Smooth muscle cell (in vitro differentiated cells): ENCODE data around the gene AGRP. TPM values are rescaled to one million over a fixed set of nuclear protein-coding genes. Genes with fewer than 3 reads are reported as not detected.

ENCODE experiments used
- DNase-seq: peaks from one replicate; lab custom pipeline; 2025; ENCODE audit not compliant: unreplicated experiment; lab: John Stamatoyannopoulos, UW
- H2AFZ ChIP-seq: fragments of 200-600 bp; sonication (generic); 2 replicates; pipeline ENCODE4 v1.6.0; 2016; ENCODE audit warnings: antibody characterized with exemption, low read depth, mild to moderate bottlenecking
- H3F3A ChIP-seq: fragments of 200-600 bp; sonication (generic); 2 replicates; pipeline ENCODE4 v1.6.0; 2017; ENCODE audit warnings: antibody characterized with exemption, low read depth
- H3K27ac ChIP-seq: fragments of 200-600 bp; sonication (generic); 2 replicates; pipeline ENCODE4 v1.5.1; 2016; ENCODE audit warnings: low read depth, mild to moderate bottlenecking
- H3K27me3 ChIP-seq: fragments of 200-600 bp; sonication (generic); 2 replicates; pipeline ENCODE4 v1.6.1; 2016; ENCODE audit warnings: low read depth, mild to moderate bottlenecking
- H3K36me3 ChIP-seq: fragments of 200-600 bp; sonication (generic); 2 replicates; pipeline ENCODE4 v1.5.1; 2016; ENCODE audit warnings: low read depth
- H3K4me1 ChIP-seq: fragments of 200-600 bp; sonication (generic); 2 replicates; pipeline ENCODE4 v1.5.1; 2016; ENCODE audit warnings: low read depth
- H3K4me2 ChIP-seq: fragments of 200-600 bp; sonication (generic); 2 replicates; pipeline ENCODE4 v1.6.0; 2016; ENCODE audit warnings: mild to moderate bottlenecking
- H3K4me3 ChIP-seq: fragments of 200-600 bp; sonication (generic); 2 replicates; pipeline ENCODE4 v1.5.1; 2016; ENCODE audit warnings: mild to moderate bottlenecking
- H3K79me2 ChIP-seq: fragments of 200-600 bp; sonication (generic); 2 replicates; pipeline ENCODE4 v1.6.0; 2016; ENCODE audit warnings: low read depth, mild to moderate bottlenecking
- H3K9ac ChIP-seq: fragments of 200-600 bp; sonication (generic); 2 replicates; pipeline ENCODE4 v1.6.0; 2016; ENCODE audit warnings: low read depth
- H3K9me3 ChIP-seq: fragments of 200-600 bp; sonication (generic); replicated peaks from 2 replicates; pipeline ENCODE4 v1.5.1; 2016; ENCODE audit warnings: low read depth
- H4K20me1 ChIP-seq: fragments of 200-600 bp; sonication (generic); 2 replicates; pipeline ENCODE4 v1.6.0; 2016; ENCODE audit warnings: low read depth
- WGBS: methylation state at CpG from one replicate; pipeline ENCODE4 v1.1.7; 2016; ENCODE audit warnings: low lambda C conversion rate; 5-methylcytosine and 5-hydroxymethylcytosine counted together
- polyA plus RNA-seq: library from polyadenylated mRNA; unstranded; fragments of >200 nt; fragmentation: Nextera tagmentation; extraction: Ambion mirVana; gene quantifications from 2 replicates; pipeline ENCODE4 v1.2.1, GENCODE V29; 2016
- total RNA-seq: library from RNA; depleted of rRNA; stranded (reverse); fragments of >200 nt; gene quantifications from 2 replicates; pipeline ENCODE4 v1.2.3, GENCODE V29; 2014
- TF ChIP-seq, protein P1 (sequence below): fragments of 200-600 bp; sonication (generic); IDR thresholded peaks from 2 replicates; pipeline ENCODE4 v1.5.1; 2017; ENCODE audit warnings: borderline replicate concordance, mild to moderate bottlenecking, antibody characterized with exemption; ENCODE audit not compliant: insufficient read depth, poor library complexity, severe bottlenecking

Gene AGRP
- total and polyA plus RNA-seq, 2 experiments from 2014 or later = not detected

DNA sequence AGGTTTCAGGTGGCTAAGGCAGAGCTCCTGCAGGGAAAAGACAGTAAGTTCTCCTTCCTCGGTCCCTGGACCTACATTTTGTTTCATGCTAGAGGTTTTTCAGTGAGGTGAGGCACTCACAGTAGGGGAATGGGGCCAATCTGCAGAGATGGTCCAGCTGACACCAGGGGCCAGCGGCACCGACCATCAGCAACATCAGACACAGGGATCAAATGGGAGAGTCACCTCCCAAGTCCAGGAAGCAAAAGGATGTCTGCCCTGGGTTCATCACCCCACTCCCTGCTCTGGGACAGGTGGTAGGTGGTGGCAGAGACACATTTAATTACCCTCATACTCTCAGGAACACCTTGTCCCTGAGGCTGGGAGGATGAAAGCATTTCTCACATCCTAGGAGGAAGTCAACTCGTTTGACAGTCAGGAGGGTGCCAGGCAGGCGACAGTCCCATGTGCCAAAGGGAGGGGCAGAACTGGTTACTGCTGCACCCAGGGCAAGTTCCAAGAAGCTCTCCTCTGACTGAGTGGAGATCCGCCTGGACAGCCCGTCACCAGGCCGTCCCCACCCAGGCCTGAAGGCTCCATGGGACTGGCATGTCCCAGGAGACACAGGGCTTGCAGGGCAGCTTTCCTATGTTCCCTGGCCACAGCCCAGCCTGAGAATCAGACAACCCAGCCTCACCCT is 21.6 kb downstream of the AGRP start:
- no peak for DNase-seq
- Histone ChIP-seq H3K79me2 (peaks cover 23% of the 10 kb centered on the region), H3K27me3 (no peaks in the 10 kb centered on the region), H3F3A (no peaks in the 10 kb centered on the region), H3K4me3 (no peak overlapping the region), H2AFZ (no peak overlapping the region), H3K36me3 (no peaks in the 10 kb centered on the region), H3K4me1 (no peaks in the 10 kb centered on the region), H4K20me1 (peaks cover 99% of the 10 kb centered on the region), H3K27ac (no peak overlapping the region), H3K9me3 (no peaks in the 10 kb centered on the region), H3K9ac (no peak overlapping the region), H3K4me2 (no peak overlapping the region)
- TF ChIP-seq, protein P1, sequence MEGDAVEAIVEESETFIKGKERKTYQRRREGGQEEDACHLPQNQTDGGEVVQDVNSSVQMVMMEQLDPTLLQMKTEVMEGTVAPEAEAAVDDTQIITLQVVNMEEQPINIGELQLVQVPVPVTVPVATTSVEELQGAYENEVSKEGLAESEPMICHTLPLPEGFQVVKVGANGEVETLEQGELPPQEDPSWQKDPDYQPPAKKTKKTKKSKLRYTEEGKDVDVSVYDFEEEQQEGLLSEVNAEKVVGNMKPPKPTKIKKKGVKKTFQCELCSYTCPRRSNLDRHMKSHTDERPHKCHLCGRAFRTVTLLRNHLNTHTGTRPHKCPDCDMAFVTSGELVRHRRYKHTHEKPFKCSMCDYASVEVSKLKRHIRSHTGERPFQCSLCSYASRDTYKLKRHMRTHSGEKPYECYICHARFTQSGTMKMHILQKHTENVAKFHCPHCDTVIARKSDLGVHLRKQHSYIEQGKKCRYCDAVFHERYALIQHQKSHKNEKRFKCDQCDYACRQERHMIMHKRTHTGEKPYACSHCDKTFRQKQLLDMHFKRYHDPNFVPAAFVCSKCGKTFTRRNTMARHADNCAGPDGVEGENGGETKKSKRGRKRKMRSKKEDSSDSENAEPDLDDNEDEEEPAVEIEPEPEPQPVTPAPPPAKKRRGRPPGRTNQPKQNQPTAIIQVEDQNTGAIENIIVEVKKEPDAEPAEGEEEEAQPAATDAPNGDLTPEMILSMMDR = no peak
- 95% methylated on average over 8 of the region's 8 CpGs for WGBS

- DNase-seq = no peak
- Histone ChIP-seq H3K4me3 (no peak overlapping the region), H3F3A (no peaks in the 10 kb centered on the region), H3K27me3 (no peaks in the 10 kb centered on the region), H3K9me3 (no peaks in the 10 kb centered on the region), H2AFZ (no peak overlapping the region), H3K4me2 (no peak overlapping the region), H4K20me1 (peaks cover 99% of the 10 kb centered on the region), H3K27ac (no peak overlapping the region), H3K9ac (no peak overlapping the region), H3K4me1 (no peaks in the 10 kb centered on the region), H3K36me3 (no peaks in the 10 kb centered on the region), H3K79me2 (peaks cover 23% of the 10 kb centered on the region)
- TF ChIP-seq, protein P1 = no peak
- WGBS = 100% methylated on average over 2 of the region's 2 CpGs
Measured at GRCh38 chr16:67460961-67461360, 22.4 kb downstream of the AGRP start.

GRCh38 chr16:67460168-67460567 is 23.2 kb downstream of the AGRP start:
- Histone ChIP-seq H3F3A (no peaks in the 10 kb centered on the region), H3K9ac (no peak overlapping the region), H2AFZ (no peak overlapping the region), H3K79me2 (peaks cover 23% of the 10 kb centered on the region), H3K4me1 (no peaks in the 10 kb centered on the region), H3K27ac (no peak overlapping the region), H3K4me3 (no peak overlapping the region), H3K9me3 (no peaks in the 10 kb centered on the region), H3K4me2 (no peak overlapping the region), H4K20me1 (peaks cover 100% of the 10 kb centered on the region), H3K27me3 (no peaks in the 10 kb centered on the region), H3K36me3 (no peaks in the 10 kb centered on the region)
- WGBS = 85% methylated on average over 5 of the region's 5 CpGs
- no peak for DNase-seq
- TF ChIP-seq, protein P1 = no peak

- TF ChIP-seq, protein P1 = no peak
- Histone ChIP-seq H3K4me3 (no peak overlapping the region), H3K27ac (no peak overlapping the region), H3K4me1 (no peaks in the 10 kb centered on the region), H3K9ac (no peak overlapping the region), H3K79me2 (peaks cover 21% of the 10 kb centered on the region), H3K27me3 (no peaks in the 10 kb centered on the region), H3K4me2 (no peak overlapping the region), H3K9me3 (no peaks in the 10 kb centered on the region), H3K36me3 (no peaks in the 10 kb centered on the region), H2AFZ (no peak overlapping the region), H4K20me1 (peaks cover 100% of the 10 kb centered on the region), H3F3A (no peaks in the 10 kb centered on the region)
- no peak for DNase-seq
- 100% methylated on average over 3 of the region's 3 CpGs for WGBS
Measured at GRCh38 chr16:67459861-67460150, 23.5 kb downstream of the AGRP start.
